T-helper 2 cell treated with Interferon-gamma antibody and Interleukin-4, amounts not matched to agents 100 ng/mL and 5 ng/mL, for 36 hours (primary cell): ENCODE data around the gene SLC36A1. TPM values are rescaled to one million over a fixed set of nuclear protein-coding genes. Genes with fewer than 3 reads are reported as not detected.
"Not testable (repeated sequence)": the region's sequence is repeated elsewhere in the genome, so short reads cannot be mapped to it uniquely, and the experiment has no call there.

ENCODE experiments used
- intact Hi-C: fragments of 100-400 bp; cut with micrococcal nuclease; formaldehyde crosslinking; loops from one replicate; pipeline ENCODE4 v1.15.1; 2023
- total RNA-seq: library from RNA; stranded (reverse); gene quantifications from 2 replicates; pipeline ENCODE4 v1.2.3, GENCODE V29; 2022

The SLC36A1 gene
- 6.9 and 8.9 TPM in 2 replicates for total RNA-seq

- intact Hi-C loops: loop anchor here (1.0 to 5.0 kb wide), 6 partner anchors 53 to 324 kb away; partner anchors contain the start of genes ATOX1, CCDC69 and G3BP1
These were observed at the start of gene SLC36A1 for GRCh38 chr5:151447174-151448037. TSS of gene SLC36A1 (plus strand) at chr5:151447603. CDS start at chr5:151458793, 11,190 bp downstream.

DNA sequence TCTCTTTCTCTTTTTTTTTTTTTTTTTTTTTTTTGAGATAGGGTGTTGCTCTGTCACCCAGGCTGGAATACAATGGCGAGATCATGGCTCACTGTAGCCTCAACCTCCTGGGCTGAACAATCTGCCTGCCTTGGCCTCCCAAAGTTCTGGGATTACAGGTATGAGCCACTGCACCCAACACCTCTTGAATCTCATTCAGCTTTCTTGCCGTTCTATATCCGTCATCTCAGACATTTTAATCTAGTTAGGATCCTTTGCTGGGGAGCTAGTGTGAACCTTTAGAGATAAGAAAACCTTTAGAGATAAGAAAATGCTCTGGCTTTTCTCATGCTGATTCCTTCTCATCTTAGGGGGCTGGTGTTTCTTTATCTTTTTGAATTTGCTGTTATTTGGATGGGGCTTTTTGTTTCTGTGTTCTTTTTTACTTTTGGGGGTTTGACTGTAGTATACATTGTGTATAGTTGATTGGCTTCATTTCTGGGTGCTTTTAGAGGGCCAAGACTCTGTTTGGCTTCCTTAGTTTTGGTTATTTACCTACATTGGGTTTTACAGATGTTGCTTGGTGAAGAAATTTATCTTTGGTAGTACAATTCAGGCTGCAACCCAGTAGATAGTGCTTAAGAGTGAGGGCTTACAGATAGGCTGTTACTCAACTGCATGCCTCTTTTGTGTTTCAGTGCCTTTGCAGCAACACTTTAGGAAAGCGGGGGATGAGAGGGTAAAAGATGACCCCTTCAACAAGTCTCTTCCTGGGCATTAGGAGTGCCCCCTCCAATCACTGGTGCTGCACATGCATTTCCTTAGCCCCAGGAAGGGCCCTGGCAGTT lies 41.9 kb upstream of the SLC36A1 start:
- intact Hi-C loops: no loop called here

- intact Hi-C loops: no loop called here
These were observed 41.0 kb upstream of the SLC36A1 start for GRCh38 chr5:151406322-151406947.

DNA sequence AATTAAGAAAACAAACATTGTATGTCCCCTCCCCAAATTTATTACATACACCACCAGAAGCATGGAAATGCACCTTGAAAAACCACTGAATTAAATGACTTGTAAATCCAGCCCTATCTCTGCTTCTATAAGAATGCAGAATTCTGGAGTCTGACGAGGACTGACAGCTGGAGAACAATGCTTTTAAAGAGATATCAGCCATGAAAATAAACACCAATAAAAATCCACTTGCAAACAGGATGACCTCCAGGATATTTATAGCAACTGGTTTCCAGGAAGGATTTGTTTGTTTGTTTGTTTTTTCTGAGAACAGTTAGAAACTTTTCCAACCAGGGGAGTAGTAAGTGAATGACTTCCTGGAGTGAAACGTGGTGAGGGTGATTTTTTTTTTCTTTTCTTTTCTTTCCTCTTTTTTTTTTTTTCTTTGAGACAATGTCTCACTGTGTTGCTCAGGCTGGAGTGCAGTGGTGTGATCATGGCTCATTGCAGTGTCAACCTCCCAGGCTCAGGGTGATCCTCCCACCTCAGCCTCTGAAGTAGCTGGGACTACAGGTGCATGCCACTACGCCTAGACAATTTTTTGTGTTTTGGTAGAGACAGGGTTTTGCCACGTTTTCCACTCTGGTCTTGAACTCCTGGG lies 38.7 kb upstream of the SLC36A1 start:
- intact Hi-C loops: no loop called here

DNA sequence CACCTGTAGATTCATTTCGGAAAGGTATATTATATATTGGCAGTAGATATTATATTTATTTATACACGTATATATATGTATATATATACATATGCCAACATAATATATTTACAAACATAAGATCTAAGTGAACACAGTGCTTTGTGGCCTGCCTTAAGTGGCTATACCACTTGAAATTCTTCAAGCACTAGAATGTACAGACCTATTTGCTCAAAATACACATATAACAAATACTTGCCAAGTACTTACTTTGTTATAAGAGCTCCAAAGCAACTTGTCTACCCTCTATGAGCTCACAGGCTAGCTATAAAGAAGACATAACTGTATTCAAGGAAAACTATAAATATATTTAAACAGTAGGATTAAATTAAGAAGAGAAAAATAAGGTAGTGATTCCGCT lies 33.6 kb upstream of the SLC36A1 start:
- intact Hi-C loops: no loop called here

- intact Hi-C loops: no loop called here
These were observed 32.9 kb upstream of the SLC36A1 start for GRCh38 chr5:151414536-151414935.

DNA sequence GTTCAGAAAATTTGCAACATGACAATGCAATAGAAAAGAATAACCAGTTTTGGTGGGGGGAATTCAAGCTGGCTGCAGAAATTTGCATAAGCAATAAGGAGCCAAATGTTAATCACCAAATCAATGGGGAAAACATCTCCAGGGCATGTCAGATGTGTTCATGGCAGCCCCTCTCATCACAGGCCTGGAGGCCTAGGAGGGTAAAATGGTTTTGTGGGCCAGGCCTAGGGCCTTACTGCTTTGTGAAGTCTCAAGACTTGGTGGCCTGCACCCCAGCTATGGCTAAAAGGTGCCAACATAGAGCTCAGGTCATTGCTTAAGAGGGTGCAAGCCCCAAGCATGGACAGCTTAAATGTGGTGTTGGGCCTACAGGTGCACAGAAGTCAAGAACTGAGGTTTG lies 29.7 kb upstream of the SLC36A1 start:
- intact Hi-C loops: no loop called here

- intact Hi-C loops: no loop called here
These were observed 27.3 kb upstream of the SLC36A1 start for GRCh38 chr5:151420127-151420526.

DNA sequence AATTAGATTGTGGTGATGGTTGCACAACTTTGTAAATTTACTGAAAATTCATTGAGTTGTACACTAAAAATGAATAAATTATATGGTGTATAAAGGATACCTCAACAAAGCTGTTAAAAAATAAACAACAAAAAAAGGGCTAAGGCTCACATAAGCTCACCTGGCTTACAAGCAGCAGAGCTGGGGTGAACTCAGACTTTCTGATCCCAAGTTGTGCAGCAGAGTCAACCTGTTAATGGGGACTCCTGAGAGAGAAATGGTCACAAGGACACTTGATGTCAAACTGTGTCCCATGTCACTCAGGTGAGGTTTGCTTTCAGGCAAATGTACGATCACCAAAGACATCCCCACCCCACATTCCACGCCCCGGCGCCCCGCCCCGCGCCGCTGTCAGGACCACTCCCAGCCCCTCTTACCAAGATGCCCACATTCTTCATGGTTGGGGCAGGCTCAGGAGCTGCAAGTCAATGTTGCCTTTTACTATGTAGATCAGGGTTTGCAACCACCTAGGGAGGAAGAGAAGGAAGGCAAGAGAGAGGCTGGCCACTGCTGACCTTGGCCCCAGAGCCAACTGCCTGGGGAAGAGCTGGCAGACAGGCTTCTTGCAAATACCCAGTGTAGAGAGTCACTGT lies 22.4 kb upstream of the SLC36A1 start:
- intact Hi-C loops: no loop called here

DNA sequence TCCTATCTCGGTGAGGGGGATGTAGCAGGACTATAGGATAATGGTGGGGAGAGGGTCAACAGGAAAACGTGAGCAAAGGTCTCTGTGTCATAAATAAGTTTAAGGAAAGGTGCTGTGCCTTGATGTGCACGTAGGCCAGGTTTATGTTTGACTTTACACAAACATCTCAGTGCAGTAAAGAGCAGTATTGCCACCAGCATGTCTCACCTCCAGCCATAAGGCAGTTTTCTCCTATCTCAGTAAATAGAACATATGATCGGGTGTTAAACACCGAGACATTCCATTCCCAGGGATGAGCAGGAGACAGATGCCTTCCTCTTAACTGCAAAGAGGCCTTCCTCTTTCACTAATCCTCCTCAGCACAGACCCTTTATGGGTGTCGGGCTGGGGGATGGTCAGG lies 21.1 kb upstream of the SLC36A1 start:
- intact Hi-C loops: not testable (repeated sequence)

- intact Hi-C loops: no loop called here
These were observed 20.1 kb upstream of the SLC36A1 start for GRCh38 chr5:151427258-151427657.

GRCh38 chr5:151430731-151431130 lies 16.7 kb upstream of the SLC36A1 start:
- intact Hi-C loops: no loop called here

GRCh38 chr5:151431666-151432065 lies 15.7 kb upstream of the SLC36A1 start:
- intact Hi-C loops: no loop called here

DNA sequence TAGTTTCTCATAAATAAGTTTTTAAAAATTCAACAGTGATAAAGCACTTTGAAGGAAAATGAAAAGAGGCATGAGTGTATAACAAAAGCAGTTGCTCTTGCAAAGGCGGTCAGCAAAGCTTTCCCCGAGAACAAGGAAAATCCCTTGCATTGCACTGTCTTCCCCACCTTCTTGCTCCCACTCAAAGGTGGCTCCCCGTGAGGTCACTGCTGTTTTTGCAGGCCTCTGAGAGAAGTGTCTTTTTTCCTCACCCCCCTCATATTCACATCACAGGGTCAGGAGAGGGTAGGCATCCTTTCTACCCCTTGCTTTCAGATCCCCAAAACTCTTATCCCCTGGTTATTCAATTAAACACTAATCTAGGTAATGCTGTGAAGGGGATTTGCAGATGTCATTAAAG lies 15.2 kb upstream of the SLC36A1 start:
- intact Hi-C loops: no loop called here

- intact Hi-C loops: no loop called here
These were observed 12.7 kb upstream of the SLC36A1 start for GRCh38 chr5:151434570-151435237.

- intact Hi-C loops: loop anchor here (5.0 kb wide), 2 partner anchors 226 to 309 kb away; partner anchors contain the start of genes ATOX1 and CCDC69
These were observed 909 bp downstream of the SLC36A1 start for GRCh38 chr5:151448038-151448985.

DNA sequence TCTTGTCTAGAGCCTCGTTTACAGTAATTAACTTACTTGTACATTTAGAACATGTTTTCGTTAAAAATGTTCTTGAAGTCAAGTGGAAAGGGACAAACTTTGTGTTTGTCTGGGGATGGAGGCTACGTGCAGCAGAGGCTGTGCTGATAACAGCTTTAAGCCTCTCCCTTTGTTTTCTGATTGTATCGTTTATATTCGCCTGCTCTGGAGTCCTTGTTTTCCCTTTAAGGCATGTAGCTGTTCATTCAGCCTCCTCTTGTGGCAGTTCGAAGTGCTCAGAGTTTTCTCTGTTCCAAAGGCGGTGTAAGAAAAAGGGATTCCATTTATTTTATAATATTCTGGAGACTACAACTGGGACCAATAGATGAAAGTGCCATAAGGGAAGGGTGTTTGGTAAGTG lies 1.9 kb downstream of the SLC36A1 start:
- intact Hi-C loops: loop anchor here (5.0 kb wide), 2 partner anchors 227 to 308 kb away; partner anchors contain the start of genes ATOX1 and CCDC69

DNA sequence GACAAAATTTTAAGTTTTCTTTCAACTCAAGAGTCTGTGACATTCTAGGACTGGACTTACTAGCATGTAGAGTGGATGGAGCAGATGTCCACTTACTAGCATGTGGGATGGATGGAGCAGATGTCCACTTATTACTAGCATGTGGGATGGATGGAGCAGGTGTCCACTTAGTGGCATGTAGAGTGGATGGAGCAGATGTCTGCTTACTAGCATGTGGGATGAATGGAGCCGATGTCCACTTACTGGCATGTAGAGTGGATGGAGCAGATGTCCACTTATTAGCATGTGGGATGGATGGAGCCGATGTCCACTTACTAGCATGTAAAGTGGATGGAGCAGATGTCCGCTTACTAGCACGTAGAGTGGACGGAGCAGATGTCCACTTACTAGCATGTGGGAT lies 2.4 kb downstream of the SLC36A1 start:
- intact Hi-C loops: loop anchor here (5.0 kb wide), 2 partner anchors 228 to 307 kb away; partner anchors contain the start of genes ATOX1 and CCDC69

DNA sequence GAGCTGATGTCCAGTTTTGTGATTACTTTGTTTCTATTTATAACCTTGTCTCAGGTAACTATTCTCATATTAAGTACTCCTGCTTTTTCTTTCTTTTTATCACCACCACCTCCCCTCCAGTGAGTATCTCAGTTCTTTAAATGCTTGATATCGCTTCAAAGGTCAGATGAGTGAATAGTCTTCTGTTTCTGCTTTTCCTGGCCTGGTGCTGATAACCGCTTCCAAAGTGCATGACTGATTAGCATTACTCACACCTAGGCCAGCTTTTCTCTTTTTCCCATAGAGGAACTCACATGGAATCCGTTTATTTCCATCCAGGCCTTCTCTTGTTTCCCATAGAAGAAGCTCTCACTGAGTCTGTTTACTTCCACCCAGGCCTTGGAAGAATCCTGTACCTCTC lies 3.2 kb downstream of the SLC36A1 start:
- intact Hi-C loops: no loop called here
